Activated naive CD8-positive, alpha-beta T cell (primary cell): ENCODE data around the gene TNFRSF4.

Source experiments
- H3K27ac Mint-ChIP-seq: one replicate; pipeline ENCODE4 v1.8.0; 2021; ENCODE audit warnings: mixed read lengths
- H3K27me3 Mint-ChIP-seq: one replicate; pipeline ENCODE4 v1.8.0; 2021; ENCODE audit warnings: mixed read lengths
- H3K36me3 Mint-ChIP-seq: one replicate; pipeline ENCODE4 v1.8.0; 2021; ENCODE audit warnings: mixed read lengths
- H3K4me1 Mint-ChIP-seq: one replicate; pipeline ENCODE4 v1.8.0; 2021; ENCODE audit warnings: low read depth, mixed read lengths
- H3K4me3 Mint-ChIP-seq: one replicate; pipeline ENCODE4 v1.8.0; 2021; ENCODE audit warnings: mild to moderate bottlenecking, mixed read lengths
- H3K9me3 Mint-ChIP-seq: one replicate; pipeline ENCODE4 v1.8.0; 2021; ENCODE audit warnings: low read depth, mixed read lengths

TNFRSF4 gene

GRCh38 chr1:1239614-1240347 is 25.8 kb upstream of the TNFRSF4 start:
- H3K27me3 Mint-ChIP-seq = no peaks in the 10 kb centered on the region
- no peaks in the 10 kb centered on the region for H3K36me3 Mint-ChIP-seq
- no peak overlapping the region for H3K4me3 Mint-ChIP-seq
- H3K27ac Mint-ChIP-seq = no peak overlapping the region
- H3K9me3 Mint-ChIP-seq = no peaks in the 10 kb centered on the region
- no peaks in the 10 kb centered on the region for H3K4me1 Mint-ChIP-seq

GRCh38 chr1:1239227-1239613 is 25.3 kb upstream of the TNFRSF4 start:
- Mint-ChIP-seq H3K4me1 (peaks cover 5% of the 10 kb centered on the region), H3K27me3 (no peaks in the 10 kb centered on the region), H3K27ac (no peak overlapping the region), H3K36me3 (no peaks in the 10 kb centered on the region), H3K4me3 (no peak overlapping the region), H3K9me3 (no peaks in the 10 kb centered on the region)

- no peaks in the 10 kb centered on the region for H3K9me3 Mint-ChIP-seq
- H3K4me1 Mint-ChIP-seq = peaks cover 10% of the 10 kb centered on the region
- no peak overlapping the region for H3K27ac Mint-ChIP-seq
- H3K36me3 Mint-ChIP-seq = no peaks in the 10 kb centered on the region
- H3K4me3 Mint-ChIP-seq = no peak overlapping the region
- no peaks in the 10 kb centered on the region for H3K27me3 Mint-ChIP-seq
These were observed 24.8 kb upstream of the TNFRSF4 start for GRCh38 chr1:1238702-1239178.

- Mint-ChIP-seq H3K4me3 (no peak overlapping the region), H3K4me1 (peaks cover 14% of the 10 kb centered on the region), H3K27me3 (no peaks in the 10 kb centered on the region), H3K27ac (no peak overlapping the region), H3K9me3 (no peaks in the 10 kb centered on the region), H3K36me3 (peaks cover 4% of the 10 kb centered on the region)
These were observed 24.1 kb upstream of the TNFRSF4 start for GRCh38 chr1:1237874-1238701.

- Mint-ChIP-seq H3K9me3 (no peaks in the 10 kb centered on the region), H3K4me1 (peaks cover 14% of the 10 kb centered on the region), H3K36me3 (peaks cover 4% of the 10 kb centered on the region), H3K27me3 (no peaks in the 10 kb centered on the region), H3K4me3 (no peak overlapping the region), H3K27ac (no peak overlapping the region)
These were observed 23.3 kb upstream of the TNFRSF4 start for GRCh38 chr1:1236945-1237873.

GRCh38 chr1:1236176-1236763 is 22.3 kb upstream of the TNFRSF4 start:
- H3K4me3 Mint-ChIP-seq = no peak overlapping the region
- no peaks in the 10 kb centered on the region for H3K27me3 Mint-ChIP-seq
- H3K27ac Mint-ChIP-seq = no peak overlapping the region
- H3K9me3 Mint-ChIP-seq = no peaks in the 10 kb centered on the region
- peaks cover 14% of the 10 kb centered on the region for H3K4me1 Mint-ChIP-seq
- H3K36me3 Mint-ChIP-seq = peaks cover 4% of the 10 kb centered on the region

- Mint-ChIP-seq H3K4me3 (peak overlapping the region; percentile 27), H3K27me3 (no peaks in the 10 kb centered on the region), H3K4me1 (peaks cover 19% of the 10 kb centered on the region), H3K27ac (no peak overlapping the region), H3K36me3 (peaks cover 6% of the 10 kb centered on the region), H3K9me3 (no peaks in the 10 kb centered on the region)
These were observed 21.2 kb upstream of the TNFRSF4 start for GRCh38 chr1:1235016-1235744.

GRCh38 chr1:1234180-1234808 is 20.3 kb upstream of the TNFRSF4 start:
- peaks cover 28% of the 10 kb centered on the region for H3K4me1 Mint-ChIP-seq
- peak overlapping the region; percentile 90 for H3K4me3 Mint-ChIP-seq
- H3K27ac Mint-ChIP-seq = peak overlapping the region; percentile 72
- no peaks in the 10 kb centered on the region for H3K27me3 Mint-ChIP-seq
- H3K9me3 Mint-ChIP-seq = no peaks in the 10 kb centered on the region
- H3K36me3 Mint-ChIP-seq = peaks cover 6% of the 10 kb centered on the region

- H3K27me3 Mint-ChIP-seq = no peaks in the 10 kb centered on the region
- peak overlapping the region; percentile 90 for H3K4me3 Mint-ChIP-seq
- peaks cover 6% of the 10 kb centered on the region for H3K36me3 Mint-ChIP-seq
- H3K9me3 Mint-ChIP-seq = no peaks in the 10 kb centered on the region
- H3K27ac Mint-ChIP-seq = peak overlapping the region; percentile 95
- peaks cover 30% of the 10 kb centered on the region for H3K4me1 Mint-ChIP-seq
These were observed 19.6 kb upstream of the TNFRSF4 start for GRCh38 chr1:1233567-1233892.

DNA sequence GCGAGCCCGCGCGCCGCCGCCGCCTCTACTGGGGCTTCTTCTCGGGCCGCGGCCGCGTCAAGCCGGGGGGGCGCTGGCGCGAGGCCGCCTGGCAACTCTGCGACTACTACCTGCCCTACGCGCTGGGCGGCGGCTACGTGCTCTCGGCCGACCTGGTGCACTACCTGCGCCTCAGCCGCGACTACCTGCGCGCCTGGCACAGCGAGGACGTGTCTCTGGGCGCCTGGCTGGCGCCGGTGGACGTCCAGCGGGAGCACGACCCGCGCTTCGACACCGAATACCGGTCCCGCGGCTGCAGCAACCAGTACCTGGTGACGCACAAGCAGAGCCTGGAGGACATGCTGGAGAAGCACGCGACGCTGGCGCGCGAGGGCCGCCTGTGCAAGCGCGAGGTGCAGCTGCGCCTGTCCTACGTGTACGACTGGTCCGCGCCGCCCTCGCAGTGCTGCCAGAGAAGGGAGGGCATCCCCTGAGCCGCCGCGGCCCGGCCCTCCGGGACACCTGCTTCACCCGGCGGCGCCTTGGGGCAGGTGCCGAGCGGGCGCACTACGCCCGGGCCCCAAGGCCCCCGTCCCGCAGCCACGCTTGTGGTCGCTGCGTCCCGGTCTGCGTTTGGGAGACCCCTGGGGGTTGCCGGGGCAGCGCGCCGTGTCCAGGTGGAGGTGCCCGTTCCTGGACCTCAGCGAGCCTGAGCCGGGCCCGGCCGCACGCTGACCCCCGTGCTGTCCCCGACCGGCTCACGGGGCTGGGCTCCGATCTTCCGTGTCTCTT is 19.0 kb upstream of the TNFRSF4 start:
- H3K27me3 Mint-ChIP-seq = no peaks in the 10 kb centered on the region
- H3K36me3 Mint-ChIP-seq = peaks cover 6% of the 10 kb centered on the region
- H3K4me3 Mint-ChIP-seq = peak overlapping the region; percentile 90
- H3K4me1 Mint-ChIP-seq = peaks cover 30% of the 10 kb centered on the region
- H3K9me3 Mint-ChIP-seq = no peaks in the 10 kb centered on the region
- peak overlapping the region; percentile 95 for H3K27ac Mint-ChIP-seq

- peaks cover 30% of the 10 kb centered on the region for H3K4me1 Mint-ChIP-seq
- H3K36me3 Mint-ChIP-seq = peaks cover 6% of the 10 kb centered on the region
- H3K27ac Mint-ChIP-seq = peak within 1 kb of the TSS; percentile 89
These were observed 18.3 kb upstream of the TNFRSF4 start, which contains the start of gene B3GALT6 for GRCh38 chr1:1232208-1232795. B3GALT6 (plus strand) TSS chr1:1232237; CDS start chr1:1232279, 42 bp downstream.

GRCh38 chr1:1231400-1232207 is 17.7 kb upstream of the TNFRSF4 start, which contains the start of gene SDF4:
SDF4 (minus strand) TSS chr1:1232001; CDS start chr1:1228772, 3,229 bp downstream.
- Mint-ChIP-seq H3K4me1 (peaks cover 30% of the 10 kb centered on the region), H3K36me3 (peaks cover 6% of the 10 kb centered on the region), H3K27me3 (no peaks in the 10 kb centered on the region), H3K4me3 (peak within 1 kb of the TSS; percentile 97), H3K9me3 (no peaks in the 10 kb centered on the region), H3K27ac (peak within 1 kb of the TSS; percentile 89)

More at GRCh38 chr1:1232208-1232795, 18.3 kb upstream of the TNFRSF4 start, which contains the start of gene B3GALT6:
- Mint-ChIP-seq H3K4me3 (peak within 1 kb of the TSS; percentile 97), H3K9me3 (no peaks in the 10 kb centered on the region), H3K27me3 (no peaks in the 10 kb centered on the region)
